ENCODE measurements around the gene ZNF211. TPM values are rescaled to one million over a fixed set of nuclear protein-coding genes. Genes with fewer than 3 reads are reported as not detected.

ZNF211 gene
- 10 to 100 TPM; 29.8 to 52.6 (median 38.6) TPM for polyA plus RNA-seq (ENCODE audit: insufficient read length in 3 of 3)
- long read RNA-seq, donor 1: 0 reads
- long read RNA-seq, donor 2, partial matches to known transcripts: 0 of 1 reads
- long read RNA-seq, donor 2, other reads (novel, unspliced or antisense): 0 of 1 reads
- long read RNA-seq, donor 3, partial matches to known transcripts: 0 of 1 reads
- long read RNA-seq, donor 3, other reads (novel, unspliced or antisense): 0 of 1 reads
- long read RNA-seq, donor 4, partial matches to known transcripts: 0 of 4 reads
- long read RNA-seq, donor 4, other reads (novel, unspliced or antisense): 0 of 4 reads
- long read RNA-seq, donor 5, partial matches to known transcripts: 0 of 4 reads
- long read RNA-seq, donor 5, other reads (novel, unspliced or antisense): 0 of 4 reads
- long read RNA-seq, donor 6, partial matches to known transcripts: 0 of 4 reads
- long read RNA-seq, donor 6, other reads (novel, unspliced or antisense): 0 of 4 reads
- long read RNA-seq, donor 7, partial matches to known transcripts: 0 of 4 reads
- long read RNA-seq, donor 7, other reads (novel, unspliced or antisense): 0 of 4 reads
- long read RNA-seq, donor 8, partial matches to known transcripts: 0 of 4 reads
- long read RNA-seq, donor 8, other reads (novel, unspliced or antisense): 0 of 4 reads
- long read RNA-seq, donor 9: 0 reads
- long read RNA-seq, donor 10, partial matches to known transcripts: 0 of 1 reads
- long read RNA-seq, donor 10, other reads (novel, unspliced or antisense): 0 of 1 reads
- long read RNA-seq, donor 11, partial matches to known transcripts: 0 of 2 reads
- long read RNA-seq, donor 11, other reads (novel, unspliced or antisense): 0 of 2 reads
- long read RNA-seq, donor 12, partial matches to known transcripts: 0 of 2 reads
- long read RNA-seq, donor 12, other reads (novel, unspliced or antisense): 0 of 2 reads
- long read RNA-seq, donor 13, partial matches to known transcripts: 0 of 2 reads
- long read RNA-seq, donor 13, other reads (novel, unspliced or antisense): 0 of 2 reads
- long read RNA-seq, donor 14, partial matches to known transcripts: 0 of 3 reads
- long read RNA-seq, donor 14, other reads (novel, unspliced or antisense): 0 of 3 reads
- long read RNA-seq, donor 15, partial matches to known transcripts: 0 of 6 reads
- long read RNA-seq, donor 15, other reads (novel, unspliced or antisense): 0 of 6 reads
- long read RNA-seq, donor 16, partial matches to known transcripts: 0 of 3 reads
- long read RNA-seq, donor 16, other reads (novel, unspliced or antisense): 0 of 3 reads

GRCh38 chr19:57632987-57633831 is at the start of gene ZNF211:
ZNF211 (plus strand) TSS chr19:57633168; CDS start chr19:57633347, 179 bp downstream.
- DNase-seq: peak; percentile 97

- DNase-seq: peak; percentile 98
Observed at GRCh38 chr19:57583521-57584416, 49.2 kb upstream of the ZNF211 start, which contains the start of gene ZIK1. ZIK1 (plus strand) TSS chr19:57584145; CDS start chr19:57584357, 212 bp downstream.

- DNase-seq: no peak
Observed at GRCh38 chr19:57587529-57587928, 45.4 kb upstream of the ZNF211 start.

GRCh38 chr19:57599377-57599760 is 33.6 kb upstream of the ZNF211 start:
- no peak for DNase-seq

GRCh38 chr19:57599761-57600383 is 33.1 kb upstream of the ZNF211 start, which contains the start of gene ZNF530:
ZNF530 (plus strand) TSS chr19:57599885; CDS start chr19:57604346, 4,461 bp downstream.
- DNase-seq: peak; percentile 94

GRCh38 chr19:57606931-57607330 is 26.0 kb upstream of the ZNF211 start:
- DNase-seq: no peak

- no peak for DNase-seq
Observed at GRCh38 chr19:57611113-57611512, 21.9 kb upstream of the ZNF211 start.

- DNase-seq: peak; percentile 94
Observed at GRCh38 chr19:57613941-57614743, 18.8 kb upstream of the ZNF211 start, which contains the start of gene ZNF134. ZNF134 (plus strand) TSS chr19:57614242; CDS start chr19:57619469, 5,227 bp downstream.

- no peak for DNase-seq
Observed at GRCh38 chr19:57615346-57615745, 17.6 kb upstream of the ZNF211 start.

- no peak for DNase-seq
Observed at GRCh38 chr19:57620673-57621348, 12.2 kb upstream of the ZNF211 start.

GRCh38 chr19:57623091-57623490 is 9.9 kb upstream of the ZNF211 start:
- DNase-seq: no peak

GRCh38 chr19:57633832-57634131 is 814 bp downstream of the ZNF211 start:
- DNase-seq: no peak

- DNase-seq: no peak
Observed at GRCh38 chr19:57637379-57637778, 4.4 kb downstream of the ZNF211 start.

GRCh38 chr19:57641715-57642234 is 8.8 kb downstream of the ZNF211 start:
- DNase-seq: no peak

- DNase-seq: no peak
Observed at GRCh38 chr19:57642396-57643046, 9.6 kb downstream of the ZNF211 start.

GRCh38 chr19:57643734-57644133 is 10.8 kb downstream of the ZNF211 start:
- no peak for DNase-seq
